Spleen (tissue), 11 donors: ENCODE data around the gene FAM210A. TPM values are rescaled to one million over a fixed set of nuclear protein-coding genes. Genes with fewer than 3 reads are reported as not detected.

Source experiments
- DNase-seq: peaks from one replicate; pipeline ENCODE4 v3.0.0-alpha.2; 2020
- H3K27ac ChIP-seq, 8 donors: fragments of 200-600 bp; sonication (generic) in 7 of 8; 1 replicate in 4 of 8; 2 replicates in 4 of 8; pipeline versions ENCODE4 v1.5.0 to v1.8.0; 2016 to 2021; ENCODE audit warnings: inconsistent platforms in 4 of 8, mild to moderate bottlenecking in 4 of 8, moderate library complexity in 1 of 8
- H3K27me3 ChIP-seq, 7 donors: fragments of 200-600 bp; sonication (generic) in 6 of 7; replicated peaks in 1 of 7; 1 replicate in 4 of 7; 2 replicates in 3 of 7; pipeline versions ENCODE4 v1.5.0 to v1.8.0; 2016 to 2021; ENCODE audit warnings: inconsistent platforms in 3 of 7, mild to moderate bottlenecking in 1 of 7
- H3K36me3 ChIP-seq, 6 donors: fragments of 200-600 bp; sonication (generic) in 5 of 6; 1 replicate in 4 of 6; 2 replicates in 2 of 6; pipeline versions ENCODE4 v1.5.0 to v1.8.0; 2016 to 2021; ENCODE audit warnings: inconsistent platforms in 2 of 6
- H3K4me1 ChIP-seq, 6 donors: fragments of 200-600 bp; sonication (generic) in 5 of 6; 1 replicate in 3 of 6; 2 replicates in 3 of 6; pipeline versions ENCODE4 v1.5.0 to v1.8.0; 2016 to 2021; ENCODE audit warnings: inconsistent platforms in 3 of 6
- H3K4me3 ChIP-seq, 8 donors: fragments of 200-600 bp; sonication (generic) in 7 of 8; 1 replicate in 4 of 8; 2 replicates in 4 of 8; pipeline versions ENCODE4 v1.5.0 to v1.8.0; 2016 to 2021; ENCODE audit warnings: inconsistent platforms in 4 of 8, mild to moderate bottlenecking in 4 of 8, moderate library complexity in 2 of 8
- H3K9me3 ChIP-seq, 8 donors: fragments of 200-600 bp; sonication (generic) in 7 of 8; 1 replicate in 4 of 8; 2 replicates in 4 of 8; pipeline versions ENCODE4 v1.5.0 to v1.8.0; 2016 to 2021; ENCODE audit warnings: inconsistent platforms in 4 of 8
- CTCF ChIP-seq, 11 experiments: fragments of 200-600 bp in 7 of 11; fragments of 450-650 bp in 4 of 11; sonication (generic) in 4 of 11; IDR thresholded peaks in 8 of 11; conservative IDR thresholded peaks in 3 of 11; 1 replicate in 7 of 11; 2 replicates in 4 of 11; pipeline versions ENCODE4 v1.4.0 to v1.8.0; 2016 to 2021; ENCODE audit warnings: antibody characterized with exemption in 11 of 11, inconsistent platforms in 4 of 11, mild to moderate bottlenecking in 1 of 11
- POLR2A ChIP-seq, 3 donors: fragments of 450-650 bp; IDR thresholded peaks; one replicate each; pipeline ENCODE4 v1.5.1; 2017; ENCODE audit warnings: antibody characterized with exemption in 3 of 3, mild to moderate bottlenecking in 1 of 3
- POLR2AphosphoS5 ChIP-seq, 3 donors: sonication (generic); formaldehyde crosslinking; IDR thresholded peaks; one replicate each; pipeline ENCODE4 v1.5.1; 2017; ENCODE audit warnings: antibody characterized with exemption in 3 of 3
- WGBS, 5 donors: extraction: QIAGEN DNeasy Blood & Tissue Kit in 3 of 5; methylation state at CpG; one replicate each; pipeline versions ENCODE4 v1.1.5 to v1.1.7; 2013 to 2018; 5-methylcytosine and 5-hydroxymethylcytosine counted together
- intact Hi-C: fragments of 100-400 bp; cut with DNase I; formaldehyde crosslinking; loops from one replicate; pipeline ENCODE4 v1.15.0; 2023; ENCODE audit warnings: low total_unique reads
- polyA plus RNA-seq, 3 donors: library from polyadenylated mRNA; stranded (reverse); fragments of 200-250 nt; gene quantifications; one replicate each; pipeline ENCODE4 v1.2.1, GENCODE V29; 2013
- total RNA-seq, 7 donors: library from RNA; depleted of rRNA in 3 of 7; stranded (reverse); fragments of >200 nt in 3 of 7; fragmentation: NEBNext Ultra II Directional in 4 of 7; extraction: Animal tissue kit (Norgen Biotek cat#: 25700) in 4 of 7; gene quantifications; one replicate each; pipeline versions ENCODE4 v1.1.0 to v1.2.1, GENCODE V29; 2016 to 2021
- donor health status: healthy with polysubstance abuse.
- donor health status: DM: no; HTN: no; CAD: no; lungs with moderate emphysema.
- donor health status: DM: no; HTN: no; CAD: no.
- donor health status: Bipolar disorder and iron deficiency.
- donor health status: healthy.
- donor health status: DM: no; HTN: no; CAD: no.
- donor health status: DM: yes; HTN: yes; CAD: no.

Gene FAM210A
- total and polyA plus RNA-seq, 10 donors: 2.7 to 16.2 (median 8.7) TPM

GRCh38 chr18:13649397-13650390 lies 76.7 kb downstream of the FAM210A start:
- intact Hi-C loops: no loop called here
- 89 to 95% (median 92%) methylated on average over 23 of the region's 23 CpGs for WGBS, 5 donors
- DNase-seq: no peak
- H3K36me3 ChIP-seq: peaks cover 0 to 34% (median 10%) of the 10 kb centered on the region in 6 donors
- no peaks in the 10 kb centered on the region for H3K4me1 ChIP-seq
- no peaks in the 10 kb centered on the region for H3K9me3 ChIP-seq
- H3K27me3 ChIP-seq: no peaks in the 10 kb centered on the region
- TF ChIP-seq POLR2A (IDR thresholded peaks at IDR 0.05): no peak
- no peak for TF ChIP-seq CTCF (IDR thresholded peaks at IDR 0.05 in 8 of 11, conservative IDR thresholded peaks at IDR 0.05 in 3 of 11)
- no peak for TF ChIP-seq POLR2AphosphoS5 (IDR thresholded peaks at IDR 0.05)
- H3K4me3 ChIP-seq: no peak overlapping the region
- H3K27ac ChIP-seq: no peak overlapping the region

- DNase-seq: no peak
- H3K36me3 ChIP-seq: peaks cover 0 to 35% (median 11%) of the 10 kb centered on the region in 6 donors
- H3K4me3 ChIP-seq: no peak overlapping the region
- intact Hi-C loops: no loop called here
- WGBS, 5 donors: 85 to 100% (median 95%) methylated on average over 4 of the region's 4 CpGs
- no peaks in the 10 kb centered on the region for H3K9me3 ChIP-seq
- TF ChIP-seq POLR2A (IDR thresholded peaks at IDR 0.05) (no peak), POLR2AphosphoS5 (IDR thresholded peaks at IDR 0.05) (no peak), CTCF (IDR thresholded peaks at IDR 0.05 in 8 of 11, conservative IDR thresholded peaks at IDR 0.05 in 3 of 11) (no peak)
- H3K27me3 ChIP-seq: no peaks in the 10 kb centered on the region
- no peak overlapping the region for H3K27ac ChIP-seq
- no peaks in the 10 kb centered on the region for H3K4me1 ChIP-seq
Measured at GRCh38 chr18:13647761-13648160, 78.6 kb downstream of the FAM210A start.

GRCh38 chr18:13646633-13647032 lies 79.7 kb downstream of the FAM210A start:
- TF ChIP-seq CTCF (IDR thresholded peaks at IDR 0.05 in 8 of 11, conservative IDR thresholded peaks at IDR 0.05 in 3 of 11): no peak
- TF ChIP-seq POLR2A (IDR thresholded peaks at IDR 0.05): no peak
- no peak for TF ChIP-seq POLR2AphosphoS5 (IDR thresholded peaks at IDR 0.05)
- Histone ChIP-seq H3K4me3 (no peak overlapping the region), H3K27ac (no peak overlapping the region), H3K27me3 (peaks cover 0 to 7% (median 0%) of the 10 kb centered on the region in 7 donors), H3K36me3 (peaks cover 0 to 39% (median 11%) of the 10 kb centered on the region in 6 donors), H3K9me3 (no peaks in the 10 kb centered on the region), H3K4me1 (peaks cover 0 to 7% (median 0%) of the 10 kb centered on the region in 6 donors)
- DNase-seq: no peak
- intact Hi-C loops: no loop called here
- WGBS, 5 donors: 75 to 89% (median 85%) methylated on average over 4 of the region's 4 CpGs

DNA sequence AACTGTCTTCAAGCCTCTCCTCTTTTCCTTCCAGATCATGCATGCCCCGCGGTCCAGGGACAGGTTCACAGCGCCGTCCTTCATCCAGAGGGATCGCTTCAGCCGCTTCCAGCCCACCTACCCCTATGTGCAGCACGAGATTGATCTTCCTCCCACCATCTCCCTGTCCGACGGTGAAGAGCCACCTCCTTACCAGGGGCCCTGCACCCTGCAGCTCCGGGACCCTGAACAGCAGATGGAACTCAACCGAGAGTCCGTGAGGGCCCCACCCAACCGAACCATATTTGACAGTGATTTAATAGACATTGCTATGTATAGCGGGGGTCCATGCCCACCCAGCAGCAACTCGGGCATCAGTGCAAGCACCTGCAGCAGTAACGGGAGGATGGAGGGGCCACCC lies 81.3 kb downstream of the FAM210A start:
- peaks cover 0 to 39% (median 11%) of the 10 kb centered on the region in 6 donors for H3K36me3 ChIP-seq
- no peak overlapping the region for H3K4me3 ChIP-seq
- no peak for DNase-seq
- WGBS, 5 donors: 94 to 98% (median 97%) methylated on average over 15 to 16 of the region's 16 CpGs
- peaks cover 0 to 10% (median 0%) of the 10 kb centered on the region in 7 donors for H3K27me3 ChIP-seq
- intact Hi-C loops: no loop called here
- H3K9me3 ChIP-seq: no peaks in the 10 kb centered on the region
- TF ChIP-seq POLR2A (IDR thresholded peaks at IDR 0.05) (no peak), POLR2AphosphoS5 (IDR thresholded peaks at IDR 0.05) (no peak), CTCF (IDR thresholded peaks at IDR 0.05 in 8 of 11, conservative IDR thresholded peaks at IDR 0.05 in 3 of 11) (no peak)
- no peak overlapping the region for H3K27ac ChIP-seq
- peaks cover 0 to 21% (median 2%) of the 10 kb centered on the region in 6 donors for H3K4me1 ChIP-seq
